Activated CD8-positive, alpha-beta memory T cell treated with anti-CD3 and anti-CD28 coated beads, Interleukin-2, amount 50 U/mL, for 4 hours (primary cell): ENCODE measurements around the gene NUMBL.

Source experiments
- DNase-seq: peaks from one replicate; pipeline ENCODE4 v3.0.0-alpha.2; 2020

The NUMBL gene

DNA sequence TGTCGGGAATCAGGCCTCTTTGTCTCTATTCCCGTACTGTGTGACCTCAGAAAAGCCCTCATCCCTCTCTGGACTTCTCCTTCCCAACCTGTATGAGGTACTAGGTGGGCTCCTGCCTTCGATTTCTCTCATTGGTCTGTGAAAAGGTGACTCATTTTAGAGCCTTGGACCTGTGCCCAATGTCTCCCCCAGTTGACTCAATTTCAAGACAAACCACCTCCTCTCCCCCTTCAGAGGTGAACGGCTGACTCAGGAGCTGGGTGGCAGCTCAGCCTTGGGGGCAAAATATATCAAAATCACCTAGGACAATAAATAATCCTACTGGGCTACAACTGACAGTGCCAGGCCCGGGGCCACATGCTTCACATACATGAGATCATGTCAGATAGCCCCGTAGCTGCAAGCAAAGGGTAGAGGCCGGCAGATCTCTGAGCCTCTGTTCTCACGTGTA is 25.6 kb upstream of the NUMBL start:
- peak; percentile 82 for DNase-seq

DNA sequence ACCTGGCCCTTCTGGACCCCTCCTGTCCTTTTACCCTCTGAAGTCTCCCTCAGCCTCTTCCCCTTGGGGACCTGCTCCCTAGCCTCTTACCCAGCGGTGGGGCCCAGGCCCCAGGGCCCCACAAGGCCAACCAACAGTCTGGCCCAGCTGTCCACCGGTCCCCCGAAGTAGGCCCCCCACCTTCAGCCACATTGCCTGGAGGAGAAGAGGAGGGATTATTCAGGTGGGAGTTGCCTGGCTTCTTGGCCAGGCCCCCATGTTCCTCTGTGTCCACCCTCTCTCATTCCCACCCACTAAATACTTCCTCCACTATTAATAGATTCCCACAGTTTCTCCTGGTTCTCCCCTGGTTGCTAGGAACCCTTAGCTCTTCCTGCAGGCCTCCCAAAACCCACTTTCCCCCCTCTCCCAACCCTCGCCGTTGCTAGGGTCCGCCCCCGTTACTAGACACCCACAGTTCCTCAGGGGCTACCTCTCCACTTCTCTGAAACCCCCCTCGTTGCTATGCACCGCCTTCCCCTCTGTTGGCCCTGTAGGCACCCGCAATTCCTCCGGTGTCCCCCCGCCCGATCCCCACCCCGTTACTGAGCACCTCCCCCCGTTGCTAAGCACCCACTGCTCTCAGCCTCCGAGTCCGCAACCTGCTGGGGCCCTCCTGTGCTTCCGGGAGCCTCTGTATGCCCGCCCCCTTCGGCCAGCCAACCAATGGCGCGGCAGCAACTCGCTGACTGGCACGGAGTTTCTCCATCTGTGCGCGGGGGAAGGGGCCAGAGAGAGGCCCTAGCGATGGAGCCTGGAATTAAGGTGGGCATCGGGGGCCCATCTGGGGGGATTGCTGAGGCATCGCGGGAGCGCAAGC is 24.2 kb upstream of the NUMBL start:
- DNase-seq, result peak; percentile 91

DNA sequence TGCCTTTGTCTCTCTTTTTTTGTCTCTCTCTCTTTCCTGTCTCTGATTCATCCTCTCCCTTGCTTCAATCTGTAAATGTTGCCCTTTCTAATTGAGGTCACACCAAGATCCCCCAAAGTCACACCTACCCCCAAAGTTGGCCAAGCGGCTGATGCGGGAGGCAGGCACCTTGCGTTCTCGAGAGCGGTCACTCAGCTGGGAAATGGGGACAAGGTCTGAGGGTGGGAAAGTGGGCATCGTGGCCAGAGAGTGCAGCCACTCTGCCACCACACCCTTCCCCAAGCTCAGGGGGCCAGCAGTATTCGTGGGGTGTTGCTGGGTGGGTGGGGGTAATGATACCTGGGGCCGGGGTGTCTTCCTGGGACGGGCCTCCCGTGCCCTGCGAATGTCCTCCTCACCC is 23.5 kb upstream of the NUMBL start:
- DNase-seq, result no peak

DNA sequence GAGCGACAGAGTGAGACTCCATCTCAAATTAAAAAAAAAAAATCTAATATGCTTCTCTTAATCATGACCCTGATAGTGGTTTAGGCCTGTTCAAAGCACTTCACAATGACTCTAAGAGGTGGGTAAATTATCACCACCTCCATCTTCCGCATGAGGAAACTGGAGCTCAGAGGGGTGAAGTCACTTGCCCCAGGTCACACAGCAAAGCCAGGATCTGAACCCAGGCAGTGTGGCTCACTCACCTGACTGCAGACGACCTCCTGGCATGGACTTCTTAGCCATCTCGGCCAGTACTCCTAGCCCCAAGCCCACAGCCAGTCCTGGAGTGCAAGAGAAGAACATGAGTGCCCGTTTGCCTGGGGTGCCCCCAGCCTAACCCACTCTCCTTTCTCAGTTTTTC is 19.4 kb upstream of the NUMBL start:
- DNase-seq, result no peak

DNA sequence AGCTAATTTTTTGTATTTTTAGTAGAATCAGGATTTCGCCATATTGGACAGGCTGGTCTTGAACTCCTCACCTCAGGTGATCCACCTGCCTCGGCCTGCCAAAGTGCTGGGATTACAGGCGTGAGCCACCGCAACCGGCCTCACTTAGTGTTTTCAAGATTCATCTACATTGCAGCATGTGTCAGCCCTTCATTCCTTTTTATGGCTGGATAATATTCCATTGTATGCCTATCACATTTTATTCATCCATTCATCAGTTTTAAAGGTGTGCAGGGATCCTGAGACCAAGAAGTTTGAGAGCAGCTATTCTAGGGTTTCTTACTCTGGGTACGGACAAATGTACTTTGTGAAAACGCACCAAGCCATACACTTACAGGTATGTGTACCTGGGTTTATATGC is 17.2 kb upstream of the NUMBL start:
- no peak for DNase-seq

DNA sequence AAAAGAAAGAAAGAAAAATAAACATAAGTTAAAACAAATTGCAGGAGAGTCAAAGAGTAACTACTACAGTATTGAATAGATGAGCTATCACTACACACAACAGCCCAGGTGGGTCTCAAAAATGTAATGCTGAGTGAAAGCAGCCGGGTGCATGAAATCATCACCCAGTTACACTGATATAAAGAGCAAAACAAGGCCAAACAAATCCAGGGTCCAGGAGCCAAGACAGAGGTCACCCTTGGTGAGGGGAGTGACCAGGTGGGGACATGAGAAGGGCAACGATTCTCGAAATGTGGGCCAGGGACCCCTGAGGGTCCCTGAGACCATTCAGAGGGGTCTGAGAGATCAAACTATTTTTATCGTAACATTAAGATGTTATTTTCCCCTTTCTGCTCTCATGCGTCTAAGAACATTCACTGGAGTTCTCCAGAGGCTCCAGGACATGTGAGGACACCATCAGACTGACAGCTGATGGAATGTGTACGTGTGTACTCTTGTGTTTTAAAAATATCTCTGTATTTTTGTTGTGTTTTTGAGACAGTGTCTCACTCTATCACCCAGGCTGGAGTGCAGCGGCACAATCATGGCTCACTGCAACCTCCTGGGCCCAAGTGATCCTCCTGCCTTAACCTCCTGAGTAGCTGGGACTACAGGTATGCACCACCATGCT is 15.6 kb upstream of the NUMBL start:
- no peak for DNase-seq

DNA sequence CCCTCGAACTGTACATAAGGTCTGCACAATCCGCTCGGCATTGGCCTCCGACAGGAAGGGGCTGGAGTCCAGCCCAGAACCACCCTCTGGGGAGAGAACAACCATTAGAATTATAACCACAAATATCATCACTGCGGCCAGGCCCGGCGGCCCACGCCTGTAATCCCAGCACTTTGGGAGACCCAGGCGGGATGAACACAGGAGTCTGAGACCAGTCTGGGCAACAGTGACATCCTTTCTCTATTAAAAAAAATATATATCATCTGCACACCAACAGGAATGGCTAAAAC is 14.9 kb upstream of the NUMBL start:
- DNase-seq, result no peak

DNA sequence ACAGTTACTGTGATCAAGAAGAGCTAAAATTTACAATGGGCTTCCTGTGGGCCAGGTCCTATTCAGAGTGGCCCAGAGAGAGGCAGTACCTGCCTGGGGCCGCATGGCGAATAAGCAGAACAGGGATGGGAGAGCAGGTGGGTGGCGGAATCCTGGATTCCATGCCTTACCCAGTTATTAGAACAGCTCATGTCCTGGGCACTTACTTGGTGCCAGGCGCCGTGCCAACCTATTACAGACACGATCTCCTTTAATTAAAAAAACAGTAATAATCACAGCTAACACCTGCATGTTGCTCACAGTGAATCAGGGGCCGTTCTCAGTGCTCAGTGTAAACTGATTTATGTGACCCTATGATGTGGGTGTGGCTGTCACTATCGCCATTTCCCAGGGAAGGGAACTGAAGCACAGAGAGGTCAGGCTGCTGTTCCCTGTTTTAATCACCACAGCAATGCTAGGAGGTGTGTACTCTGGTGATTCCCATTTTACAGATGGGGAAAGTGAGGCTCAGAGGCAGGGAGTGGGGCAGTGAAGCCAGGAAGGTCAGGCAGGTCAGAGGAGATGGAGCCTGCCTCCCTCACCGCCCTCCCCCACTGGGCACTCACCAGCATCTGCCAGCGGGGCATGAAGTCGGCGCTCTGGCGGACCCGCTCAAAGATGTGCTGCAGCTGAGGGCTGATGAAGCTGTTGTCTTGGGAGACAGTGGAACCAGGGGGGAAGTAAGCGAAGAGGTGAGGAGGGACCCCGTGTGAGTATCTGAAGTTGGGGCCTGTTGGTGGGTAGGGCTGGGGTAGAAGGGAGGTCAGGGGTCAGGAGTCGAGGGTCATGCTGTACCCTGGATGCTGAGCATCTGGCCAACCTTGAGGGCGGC is 14.3 kb upstream of the NUMBL start:
- DNase-seq, result no peak

DNA sequence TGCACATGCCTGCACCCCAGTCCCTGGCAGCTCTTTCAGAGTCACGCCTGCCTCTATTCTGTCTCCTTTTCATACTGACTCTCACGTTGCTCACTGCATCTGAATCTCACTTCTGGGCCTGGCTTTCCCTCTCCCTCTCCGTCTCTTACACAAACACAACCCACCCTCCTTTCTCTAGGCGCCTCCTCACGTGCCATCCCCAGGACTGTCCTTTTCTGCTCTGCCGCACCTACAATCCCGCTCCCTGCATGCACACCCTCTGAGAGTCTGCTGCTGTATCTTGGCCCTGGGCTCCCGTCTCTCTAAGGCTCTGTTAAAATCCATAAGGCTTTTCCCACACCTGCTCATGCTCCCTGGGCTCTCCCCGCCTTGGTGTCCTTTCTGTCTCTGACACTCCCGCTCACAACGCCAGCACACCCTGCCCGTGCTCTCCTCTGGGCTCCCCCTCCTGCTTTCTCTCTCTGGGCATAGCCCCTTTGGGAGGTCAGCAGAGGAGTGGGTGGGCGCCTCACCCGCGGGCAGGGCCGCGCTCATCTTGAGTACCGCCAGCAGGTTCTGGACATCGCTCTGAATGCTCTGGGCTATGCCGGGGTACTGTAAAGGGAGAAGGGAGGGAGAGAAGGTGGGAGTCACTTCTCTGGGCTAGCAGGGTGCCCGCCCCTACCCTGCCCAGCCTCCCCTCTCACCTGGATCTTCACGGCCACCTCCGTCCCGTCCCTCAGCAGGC is 12.7 kb upstream of the NUMBL start:
- no peak for DNase-seq

DNA sequence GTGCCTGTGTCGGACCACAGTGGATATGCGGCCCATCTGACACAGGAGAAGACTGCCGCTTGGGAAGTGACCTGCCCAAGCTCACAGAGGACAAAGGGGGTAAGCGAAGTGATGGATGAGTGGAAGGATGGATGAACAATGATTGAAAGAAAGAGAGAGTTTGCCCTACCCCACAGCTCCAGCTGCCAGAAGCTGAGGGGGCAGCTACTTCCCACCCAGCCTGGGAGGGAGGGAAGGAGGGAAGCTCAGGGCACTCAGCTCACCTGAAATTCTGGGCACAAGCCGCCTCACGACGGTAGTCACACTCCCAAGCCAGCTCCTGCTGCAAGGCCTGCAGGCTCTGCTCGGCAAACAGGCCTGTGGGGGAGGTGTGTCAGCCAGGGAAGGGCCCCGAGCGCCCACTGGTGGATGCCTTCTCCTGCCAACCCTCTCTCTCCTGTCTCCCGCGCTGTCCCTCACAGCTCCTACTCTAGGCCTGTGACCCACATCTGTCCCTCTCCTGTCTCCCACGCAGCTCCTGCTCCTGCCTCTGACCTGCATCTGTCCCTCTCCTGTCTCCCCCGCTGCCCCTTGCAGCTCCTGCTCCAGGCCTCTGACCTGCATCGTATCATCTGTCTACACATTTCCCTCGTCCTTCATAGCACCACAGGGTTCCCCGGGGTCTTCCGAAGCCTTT is 12.0 kb upstream of the NUMBL start:
- no peak for DNase-seq

DNA sequence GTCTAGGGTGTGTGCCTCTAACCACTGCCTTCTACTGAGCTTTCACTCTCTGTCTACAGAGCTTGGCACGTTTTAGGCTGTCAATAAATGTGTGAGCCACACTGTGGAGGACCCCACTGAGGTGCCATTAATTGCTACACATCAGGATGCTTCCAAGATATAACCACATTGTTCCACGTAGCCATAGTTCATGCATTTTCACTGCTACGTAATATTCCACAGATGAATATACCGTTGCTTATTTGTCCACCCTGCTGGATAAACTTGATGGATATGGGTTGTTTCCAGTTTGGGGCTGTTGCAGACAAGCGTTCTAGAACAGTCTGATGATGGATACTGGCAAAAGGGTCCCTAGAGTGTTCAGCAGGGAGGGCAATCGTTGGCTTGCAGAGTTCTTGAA is 11.3 kb upstream of the NUMBL start:
- DNase-seq, result no peak

DNA sequence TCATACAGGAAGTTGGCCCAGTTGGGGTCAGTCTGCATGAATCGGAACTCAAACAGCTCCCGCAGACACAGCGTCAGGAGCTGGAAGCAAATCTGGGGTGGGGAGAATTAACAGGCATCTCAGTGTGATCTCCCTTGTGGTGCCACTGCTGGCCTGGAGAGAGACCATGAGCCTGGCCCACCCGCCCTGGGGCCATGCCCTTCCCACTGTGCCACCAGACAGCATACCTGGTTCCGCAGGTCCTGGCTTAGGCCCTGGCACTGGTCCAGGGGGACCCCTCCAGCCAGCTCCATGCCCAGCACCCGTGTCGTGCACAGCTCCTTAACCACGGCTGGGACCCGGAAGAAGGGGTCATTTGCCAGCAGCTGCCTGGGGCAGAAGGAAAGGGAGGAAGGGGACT is 9.6 kb upstream of the NUMBL start:
- DNase-seq, result no peak

DNA sequence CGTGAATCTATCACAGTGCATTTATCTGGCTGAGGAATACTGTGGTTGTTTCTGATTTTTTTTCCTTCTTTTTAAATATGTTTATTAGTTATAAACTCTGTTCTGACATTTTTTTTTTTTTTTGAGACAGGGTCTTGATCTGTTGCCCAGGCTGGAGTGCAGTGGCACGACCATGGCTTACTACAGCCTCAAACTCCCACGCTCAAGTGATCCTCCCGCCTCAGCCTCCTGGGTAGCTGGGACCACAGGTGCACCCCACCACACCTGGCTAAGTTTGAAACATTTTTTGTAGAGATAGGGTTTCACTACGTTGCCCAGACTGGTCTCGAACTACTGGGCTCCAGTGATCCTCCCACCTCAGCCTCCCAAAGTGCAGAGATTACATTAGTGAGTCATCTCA is 6.6 kb upstream of the NUMBL start:
- no peak for DNase-seq

DNA sequence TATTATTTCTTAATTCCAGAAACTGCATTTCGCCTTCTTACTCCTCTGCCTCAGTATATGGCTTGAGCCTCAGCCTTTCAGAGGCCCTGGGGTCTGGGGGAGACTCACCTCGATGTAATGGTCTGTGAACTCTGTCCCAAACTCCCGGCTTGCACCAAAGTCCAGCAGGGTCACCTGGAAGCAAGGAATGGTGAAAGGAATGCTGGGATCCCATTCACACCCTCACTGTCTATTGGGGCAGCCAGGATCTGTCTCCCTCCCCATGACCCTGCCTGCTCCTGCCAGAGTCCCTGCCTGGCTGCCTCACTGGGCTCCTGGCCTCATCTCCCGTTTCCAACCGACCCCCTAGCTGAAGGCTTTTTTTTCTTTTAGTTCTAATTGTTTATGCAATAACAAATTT is 5.4 kb upstream of the NUMBL start:
- DNase-seq, result no peak

DNA sequence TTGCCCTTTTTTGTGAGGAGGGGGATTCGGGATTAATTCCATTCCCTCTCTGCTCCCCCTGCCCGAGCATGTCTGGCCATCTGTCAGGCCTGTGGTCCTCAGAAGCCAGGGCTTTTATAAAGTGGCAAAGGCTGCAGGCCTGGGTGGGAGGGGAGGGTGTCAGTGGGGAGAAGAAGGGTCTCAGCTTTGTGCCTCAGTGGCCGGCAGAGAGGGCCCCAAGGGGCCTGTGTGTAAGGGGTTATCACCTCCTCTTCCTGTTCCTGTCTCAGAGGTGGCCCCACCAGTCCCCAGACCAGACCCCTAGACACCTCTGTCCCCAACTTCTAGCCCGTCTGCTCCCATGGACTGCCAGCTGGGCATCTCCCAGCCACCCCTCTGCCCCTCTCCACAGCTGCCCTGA is 3.4 kb upstream of the NUMBL start:
- DNase-seq, result no peak

DNA sequence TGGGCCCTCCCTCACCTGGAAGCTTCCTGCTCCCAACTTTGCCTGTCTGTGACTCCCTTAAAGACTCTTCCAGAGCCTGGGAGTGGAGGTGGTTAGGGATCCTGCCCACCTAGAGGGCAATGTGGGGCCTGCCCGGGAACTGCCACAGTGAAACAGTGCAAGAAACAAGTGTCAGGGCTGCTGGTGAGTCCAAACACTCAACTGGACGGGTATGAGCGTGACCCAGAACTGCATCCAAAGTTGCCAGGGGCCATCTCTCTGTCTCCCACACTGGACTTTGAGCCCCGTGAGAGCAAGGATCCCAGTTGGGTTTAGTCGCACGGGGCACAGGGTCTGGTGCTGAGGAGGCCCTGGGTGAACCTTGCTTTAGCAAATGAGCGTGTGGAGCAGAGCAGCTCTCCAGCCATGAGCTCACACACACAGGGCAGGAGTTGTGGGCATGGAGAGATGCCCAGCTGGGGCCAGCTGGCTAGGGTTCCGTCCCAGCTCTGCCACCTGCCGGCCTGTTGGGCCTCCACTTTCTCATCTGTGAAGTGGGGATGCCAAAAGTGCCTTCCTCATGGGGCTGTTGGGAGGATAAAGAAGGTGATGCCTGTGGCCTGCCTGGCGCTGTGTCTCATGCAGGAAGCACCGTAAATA is 2.8 kb upstream of the NUMBL start:
- DNase-seq, result no peak

DNA sequence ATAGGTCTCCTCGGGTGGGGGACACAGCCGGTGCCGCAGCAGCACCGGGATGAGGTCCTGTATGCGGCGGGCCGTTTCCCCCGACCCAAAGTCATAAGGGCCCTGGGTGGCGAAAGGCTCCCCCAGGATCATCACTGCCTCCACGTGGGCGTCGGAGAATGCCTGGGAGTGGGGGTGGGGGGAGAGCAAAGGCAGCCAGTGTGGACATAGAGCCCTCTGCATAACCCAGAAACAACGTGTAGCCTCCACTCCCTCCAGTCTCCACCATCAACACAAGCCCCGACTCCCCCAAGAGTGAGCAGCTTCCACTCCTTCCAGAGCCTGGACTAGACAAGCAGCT is 1.7 kb upstream of the NUMBL start:
- DNase-seq, result no peak

DNA sequence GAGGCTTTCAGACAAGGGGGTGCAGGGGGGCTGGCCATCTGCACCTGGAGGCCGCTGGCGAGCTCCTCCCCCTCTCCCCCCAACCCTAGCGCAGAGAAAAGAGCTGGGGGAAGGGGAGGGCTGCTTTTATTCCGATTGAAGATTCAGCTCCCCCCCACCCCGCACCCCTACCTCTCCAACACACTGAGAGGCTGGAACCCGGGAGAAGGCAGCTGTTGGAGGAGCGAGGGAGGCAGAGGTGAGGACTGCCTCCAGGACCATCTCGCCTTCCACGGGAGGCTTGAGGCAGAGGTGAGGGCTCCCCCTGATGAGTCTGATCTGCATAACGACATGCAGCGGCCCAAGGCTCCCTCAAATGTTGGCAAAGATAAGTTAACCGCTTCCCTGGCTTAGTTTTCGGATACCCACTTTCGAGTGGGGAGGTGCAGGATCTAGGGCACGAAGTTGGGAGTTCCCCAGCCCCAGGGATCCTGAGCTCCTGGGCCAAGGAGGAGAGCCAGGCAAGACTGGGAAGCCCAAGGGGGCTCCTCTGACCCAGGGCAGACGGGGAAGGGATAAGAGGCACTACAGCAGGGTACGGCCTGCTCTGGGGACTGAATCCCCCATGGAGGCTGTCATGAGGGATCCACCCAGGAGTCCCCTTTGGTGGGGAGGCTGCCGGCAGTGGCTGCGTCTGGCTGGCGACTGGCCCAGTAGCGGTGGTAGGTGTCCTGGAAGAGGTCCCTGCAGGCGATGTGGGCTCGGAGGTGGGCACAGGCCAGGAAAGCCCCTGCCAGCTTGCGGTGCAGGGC is 1.2 kb upstream of the NUMBL start:
- no peak for DNase-seq

DNA sequence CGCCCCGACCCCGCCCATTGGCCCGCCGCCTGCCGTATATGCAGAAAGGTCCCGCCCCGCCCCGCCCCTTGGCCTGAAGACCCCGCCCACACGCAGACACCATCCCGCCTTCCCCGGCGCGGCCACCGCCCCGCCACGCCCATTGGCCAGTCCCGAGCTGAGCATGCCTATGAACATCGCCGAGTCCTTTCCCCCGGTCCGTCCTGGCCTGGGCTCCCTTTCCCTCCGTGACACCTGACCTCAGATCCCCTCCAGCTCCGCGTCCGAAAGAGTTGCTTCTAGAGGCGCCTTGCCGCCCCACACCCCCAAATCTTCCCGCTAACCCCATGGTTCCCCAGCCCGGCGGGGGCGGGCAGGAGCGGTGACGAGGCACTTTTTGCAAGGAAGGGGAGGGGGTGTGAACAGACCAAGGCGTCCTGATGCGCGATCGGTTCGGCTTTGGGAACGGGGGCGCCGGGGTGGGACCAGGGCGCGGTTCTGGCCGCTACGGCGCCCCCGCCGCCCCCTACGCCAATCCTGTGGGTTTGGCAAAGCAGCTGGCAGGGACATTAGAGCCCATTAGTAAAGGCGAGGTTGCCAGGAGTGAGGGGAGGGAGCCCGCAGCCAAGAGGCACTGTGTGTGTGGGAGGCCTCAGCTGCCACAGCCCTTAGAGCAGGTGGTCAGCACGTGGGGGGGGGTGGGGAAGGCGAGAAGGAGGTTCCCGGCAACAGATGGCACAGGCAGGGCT is 406 bp upstream of the NUMBL start:
- DNase-seq, result peak; percentile 84

DNA sequence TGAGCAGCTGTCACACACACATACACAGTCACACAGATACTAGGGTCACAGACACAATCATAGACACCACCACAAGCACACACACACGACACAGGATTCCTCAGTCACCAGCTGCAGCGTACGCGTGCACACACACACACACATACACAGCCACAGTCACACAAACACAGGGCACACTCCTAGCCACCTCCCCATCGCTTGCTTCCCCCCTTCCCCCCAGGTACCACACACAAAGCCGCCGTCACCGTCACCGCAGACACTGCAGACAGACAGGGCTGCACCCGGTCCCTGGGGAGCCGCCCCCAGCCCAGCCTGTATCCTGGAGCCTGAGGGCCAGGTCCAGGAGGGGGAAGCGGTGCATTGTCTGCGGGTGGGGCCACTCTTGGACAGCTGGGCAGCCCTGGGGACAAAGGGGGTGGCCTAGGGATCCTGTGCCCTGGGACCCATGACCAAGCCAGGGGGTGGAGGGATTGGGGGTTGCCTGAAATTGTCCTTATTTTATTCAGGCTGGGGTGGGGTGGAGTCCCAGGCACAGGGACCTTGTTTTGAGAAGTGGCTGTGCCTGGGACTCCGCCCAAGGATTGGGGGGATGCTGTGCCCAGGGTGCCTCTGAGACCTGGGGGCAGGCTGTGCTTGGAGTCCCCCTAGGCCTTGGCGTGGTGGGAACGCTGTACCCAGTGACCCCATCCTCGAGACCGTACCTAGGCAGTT is 957 bp downstream of the NUMBL start:
- DNase-seq, result no peak
